Mesothelial cell of epicardium (in vitro differentiated cells): Measurements from ENCODE around the gene STXBP6. TPM values are rescaled to one million over a fixed set of nuclear protein-coding genes. Genes with fewer than 3 reads are reported as not detected.
A peak's percentile ranks its signal among the peaks of the same experiment; 100 is the strongest.

Experiments used
- DNase-seq, 2 experiments: peaks; one replicate each; pipeline ENCODE4 v3.0.0; 2021; ENCODE audit warnings: low spot score in 2 of 2; ENCODE audit not compliant: unreplicated experiment in 2 of 2
- H3K27ac Mint-ChIP-seq: 2 replicates; pipeline ENCODE4 v1.8.0; 2021; ENCODE audit warnings: mixed read lengths
- H3K27me3 Mint-ChIP-seq: 2 replicates; pipeline ENCODE4 v1.8.0; 2021; ENCODE audit warnings: low read depth, mixed read lengths
- H3K36me3 Mint-ChIP-seq: 2 replicates; pipeline ENCODE4 v1.8.0; 2021; ENCODE audit warnings: mixed read lengths
- H3K4me1 Mint-ChIP-seq: 2 replicates; pipeline ENCODE4 v1.8.0; 2021; ENCODE audit warnings: mixed read lengths
- H3K4me3 Mint-ChIP-seq: 2 replicates; pipeline ENCODE4 v1.8.0; 2021; ENCODE audit warnings: mild to moderate bottlenecking, moderate library complexity, mixed read lengths
- H3K9me3 Mint-ChIP-seq: 2 replicates; pipeline ENCODE4 v1.8.0; 2021; ENCODE audit warnings: mixed read lengths
- CTCF ChIP-seq: fragments of 200-600 bp; sonication (generic); IDR thresholded peaks from one replicate; pipeline ENCODE4 v1.5.0; 2021; ENCODE audit warnings: antibody characterized with exemption; ENCODE audit not compliant: unreplicated experiment
- total RNA-seq: library from RNA; stranded (reverse); gene quantifications from 3 replicates; pipeline ENCODE4 v1.2.1, GENCODE V29; 2021

STXBP6 gene
- total RNA-seq, 1 donor from 2014 or later = 16.6 TPM

DNA sequence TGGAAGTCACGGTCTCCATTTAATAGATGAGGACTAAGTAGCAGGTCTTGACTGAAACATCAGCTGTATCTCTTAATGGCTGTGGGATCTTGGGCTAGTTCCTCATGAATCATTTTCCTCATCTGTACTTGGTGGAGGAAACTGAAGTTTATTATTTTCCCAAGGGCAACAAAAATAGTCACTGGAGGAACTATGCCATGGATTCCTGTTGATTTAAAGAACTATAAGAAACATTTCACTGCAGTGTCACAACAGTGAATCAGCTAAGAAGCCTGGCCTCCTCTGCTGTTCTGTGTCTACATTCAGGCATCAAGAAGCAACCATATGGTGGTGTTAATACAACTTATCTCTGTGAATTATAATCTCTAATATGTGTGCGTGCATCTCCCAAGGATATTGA, 200.5 kb downstream of the STXBP6 start:
- Mint-ChIP-seq H3K4me1 (peaks cover 10% of the 10 kb centered on the region), H3K9me3 (no peaks in the 10 kb centered on the region), H3K27me3 (no peaks in the 10 kb centered on the region), H3K36me3 (peaks cover 4% of the 10 kb centered on the region), H3K4me3 (no peak overlapping the region), H3K27ac (no peak overlapping the region)
- no peak for TF ChIP-seq CTCF
- DNase-seq = no peak

DNA sequence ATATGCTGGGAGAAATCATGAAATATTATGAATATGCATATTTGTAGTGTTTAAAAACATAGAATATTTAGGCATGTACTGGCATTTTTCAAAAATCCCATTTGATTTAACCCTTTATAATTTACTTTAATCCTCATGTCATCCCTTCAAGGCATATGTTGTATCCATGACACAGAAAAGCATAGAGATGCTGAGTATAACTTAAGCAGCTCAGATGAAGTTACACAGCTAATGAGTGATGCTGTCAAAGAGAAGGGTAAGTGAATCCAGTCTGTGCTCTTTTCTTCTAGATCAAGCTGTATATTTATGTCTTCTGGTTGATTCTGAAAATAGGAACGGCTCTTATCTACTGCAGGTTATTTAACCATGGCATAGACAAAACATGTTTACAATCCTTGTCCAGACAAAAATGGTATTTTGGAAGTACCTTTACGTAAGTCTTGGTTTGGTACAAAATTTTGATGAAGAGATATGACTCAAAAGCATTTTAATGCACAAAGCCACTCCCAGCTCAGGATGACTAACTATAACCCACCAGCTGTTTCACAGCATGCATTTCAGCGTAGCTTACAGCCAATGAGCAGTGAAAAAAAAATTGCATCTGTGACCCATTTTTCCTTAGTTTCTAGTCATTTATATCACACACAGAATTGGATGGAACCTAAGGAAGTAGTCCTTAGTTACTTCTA, 201.7 kb downstream of the STXBP6 start:
- Mint-ChIP-seq H3K9me3 (no peaks in the 10 kb centered on the region), H3K27me3 (no peaks in the 10 kb centered on the region), H3K27ac (no peak overlapping the region), H3K4me1 (peaks cover 14% of the 10 kb centered on the region), H3K36me3 (no peaks in the 10 kb centered on the region), H3K4me3 (no peak overlapping the region)
- no peak for TF ChIP-seq CTCF
- DNase-seq = no peak

GRCh38 chr14:24847568-24848095, 202.3 kb downstream of the STXBP6 start:
- Mint-ChIP-seq H3K4me1 (peaks cover 15% of the 10 kb centered on the region), H3K9me3 (no peaks in the 10 kb centered on the region), H3K27me3 (no peaks in the 10 kb centered on the region), H3K4me3 (no peak overlapping the region), H3K27ac (peak overlapping the region; percentile 13), H3K36me3 (no peaks in the 10 kb centered on the region)
- TF ChIP-seq CTCF = no peak
- no peak for DNase-seq

DNA sequence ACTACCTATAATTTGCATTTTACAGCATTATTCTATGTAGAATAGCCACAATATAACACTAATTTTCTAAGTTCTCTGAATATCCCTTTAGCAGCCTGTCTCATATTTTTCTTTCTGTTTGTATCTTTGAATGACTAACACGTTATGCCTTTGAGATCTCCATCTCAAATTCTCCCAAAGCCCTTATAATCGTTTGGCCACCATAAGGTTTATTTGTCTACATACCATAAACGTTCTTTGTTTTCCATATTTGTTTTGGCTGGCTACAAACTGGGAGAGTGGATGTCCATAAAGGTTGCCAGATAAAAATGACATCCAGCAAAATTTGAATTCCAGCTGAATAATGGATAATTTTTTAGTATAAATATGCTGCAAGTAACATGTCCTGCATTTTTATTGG, 203.7 kb downstream of the STXBP6 start:
- H3K27ac Mint-ChIP-seq = no peak overlapping the region
- DNase-seq = no peak
- no peaks in the 10 kb centered on the region for H3K27me3 Mint-ChIP-seq
- H3K9me3 Mint-ChIP-seq = no peaks in the 10 kb centered on the region
- H3K36me3 Mint-ChIP-seq = peaks cover 1% of the 10 kb centered on the region
- H3K4me3 Mint-ChIP-seq = no peak overlapping the region
- TF ChIP-seq CTCF = no peak
- peaks cover 15% of the 10 kb centered on the region for H3K4me1 Mint-ChIP-seq

DNA sequence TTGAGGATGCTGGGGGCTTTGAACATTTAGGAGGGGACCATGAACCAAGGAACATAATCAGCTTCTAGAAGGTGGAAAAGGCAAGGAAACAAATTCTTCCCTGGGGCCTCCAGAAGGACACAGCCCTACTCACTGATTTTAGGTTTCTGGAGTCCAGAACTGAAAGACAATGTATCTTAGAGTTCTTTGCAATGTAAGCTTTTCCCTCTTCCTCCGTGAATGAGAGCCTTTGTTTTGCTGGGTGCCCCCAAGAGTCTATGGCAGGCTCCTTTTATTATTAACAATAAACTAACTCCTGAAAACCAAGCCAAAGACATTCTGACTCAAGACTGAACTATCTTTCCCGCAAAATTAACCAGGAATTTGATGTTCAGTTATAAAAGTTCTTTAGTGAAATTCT, 204.1 kb downstream of the STXBP6 start:
- no peak for TF ChIP-seq CTCF
- H3K9me3 Mint-ChIP-seq = no peaks in the 10 kb centered on the region
- no peak for DNase-seq
- peaks cover 1% of the 10 kb centered on the region for H3K36me3 Mint-ChIP-seq
- no peak overlapping the region for H3K27ac Mint-ChIP-seq
- H3K4me1 Mint-ChIP-seq = peaks cover 15% of the 10 kb centered on the region
- no peak overlapping the region for H3K4me3 Mint-ChIP-seq
- no peaks in the 10 kb centered on the region for H3K27me3 Mint-ChIP-seq
